KOPT-K1 (cell line): ENCODE results near the gene GMFB.
"Not testable (repeated sequence)": the region's sequence is repeated elsewhere in the genome, so short reads cannot be mapped to it uniquely, and the experiment has no call there.

Experiments
- H3K27ac ChIP-seq: fragments of 200-600 bp; sonication (generic); 2 replicates; pipeline ENCODE4 v1.5.1; 2016; ENCODE audit warnings: antibody characterized with exemption, mild to moderate bottlenecking, low read depth, low read length; ENCODE audit not compliant: poor library complexity, severe bottlenecking
- H3K36me3 ChIP-seq: fragments of 200-600 bp; sonication (generic); 2 replicates; pipeline ENCODE4 v1.5.1; 2017; ENCODE audit warnings: antibody characterized with exemption, mild to moderate bottlenecking, low read length, moderate library complexity; ENCODE audit not compliant: insufficient read depth
- H3K9me3 ChIP-seq: fragments of 200-600 bp; sonication (generic); 2 replicates; pipeline ENCODE4 v1.5.1; 2017; ENCODE audit warnings: antibody characterized with exemption, low read length, mild to moderate bottlenecking; ENCODE audit not compliant: insufficient read depth, poor library complexity, severe bottlenecking

The GMFB gene

DNA sequence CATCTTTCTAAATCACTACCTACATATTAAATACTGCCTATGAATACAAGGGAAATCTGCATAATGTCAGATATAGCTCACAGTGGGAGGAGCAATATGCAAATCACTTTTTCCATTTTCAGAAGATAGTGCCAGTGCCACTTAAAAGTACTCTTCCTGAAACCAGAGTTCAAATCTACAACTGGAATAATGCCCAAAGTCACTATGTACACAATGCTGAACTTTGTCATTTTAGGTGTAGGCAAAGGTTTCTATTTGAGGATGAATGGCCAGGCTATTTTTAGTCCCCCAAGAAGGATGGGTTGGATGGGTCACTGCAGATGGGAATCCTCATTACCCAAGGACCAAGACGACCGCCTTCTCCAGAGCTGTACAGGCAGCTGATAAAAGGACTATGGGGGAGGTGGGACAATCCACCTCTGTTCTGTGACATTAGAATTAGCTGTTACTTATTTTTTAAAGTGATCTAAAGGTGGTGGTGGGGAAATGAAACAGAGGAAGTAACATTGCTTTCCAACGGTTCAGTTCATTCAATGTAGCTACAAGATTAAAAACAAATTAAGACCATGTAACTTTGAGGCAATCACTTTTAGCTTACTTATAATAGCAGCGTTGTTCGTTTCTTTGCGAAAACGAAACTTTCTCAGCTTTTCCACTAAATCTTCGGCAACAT is 5.6 kb downstream of the GMFB start:
- H3K27ac ChIP-seq: no peak overlapping the region
- H3K36me3 ChIP-seq: peaks cover 49% of the 10 kb centered on the region
- H3K9me3 ChIP-seq: no peaks in the 10 kb centered on the region

- peaks cover 60% of the 10 kb centered on the region for H3K36me3 ChIP-seq
- H3K9me3 ChIP-seq: no peaks in the 10 kb centered on the region
- no peak overlapping the region for H3K27ac ChIP-seq
Measured at GRCh38 chr14:54481695-54482094, 7.1 kb downstream of the GMFB start.

- Histone ChIP-seq H3K36me3 (peaks cover 66% of the 10 kb centered on the region), H3K27ac (no peak overlapping the region), H3K9me3 (no peaks in the 10 kb centered on the region)
Measured at GRCh38 chr14:54480830-54481562, 7.8 kb downstream of the GMFB start.

DNA sequence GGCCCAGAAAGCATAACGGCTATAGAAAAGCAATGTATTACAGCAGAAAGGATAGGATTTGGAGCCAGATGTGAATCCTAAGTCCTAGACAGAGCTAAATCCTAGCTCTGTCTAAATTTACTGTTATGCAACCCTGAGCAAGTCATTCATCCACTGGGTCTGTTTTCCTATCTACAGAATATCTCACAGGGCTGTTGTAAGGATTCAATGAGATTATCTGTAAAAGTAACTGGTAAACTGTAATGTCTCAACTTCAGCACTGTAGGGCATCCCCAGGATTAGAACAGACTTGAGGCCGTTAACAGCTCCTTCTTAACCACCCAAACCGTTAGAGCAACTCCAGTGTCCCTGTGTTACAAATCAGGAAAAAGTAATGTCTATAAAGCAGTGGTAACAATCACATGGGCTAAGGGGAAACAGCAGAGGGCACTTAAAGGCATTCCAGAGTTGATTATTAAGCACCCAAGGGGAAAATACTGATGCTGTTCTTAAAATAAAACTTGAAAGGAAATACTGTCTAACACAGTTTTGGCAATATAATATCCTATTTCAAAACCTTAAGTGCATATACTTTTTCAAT is 10.1 kb downstream of the GMFB start:
- H3K36me3 ChIP-seq: peaks cover 87% of the 10 kb centered on the region
- no peaks in the 10 kb centered on the region for H3K9me3 ChIP-seq
- no peak overlapping the region for H3K27ac ChIP-seq

- Histone ChIP-seq H3K9me3 (no peaks in the 10 kb centered on the region), H3K27ac (no peak overlapping the region), H3K36me3 (peaks cover 67% of the 10 kb centered on the region)
Measured at GRCh38 chr14:54475911-54476310, 12.9 kb downstream of the GMFB start.

DNA sequence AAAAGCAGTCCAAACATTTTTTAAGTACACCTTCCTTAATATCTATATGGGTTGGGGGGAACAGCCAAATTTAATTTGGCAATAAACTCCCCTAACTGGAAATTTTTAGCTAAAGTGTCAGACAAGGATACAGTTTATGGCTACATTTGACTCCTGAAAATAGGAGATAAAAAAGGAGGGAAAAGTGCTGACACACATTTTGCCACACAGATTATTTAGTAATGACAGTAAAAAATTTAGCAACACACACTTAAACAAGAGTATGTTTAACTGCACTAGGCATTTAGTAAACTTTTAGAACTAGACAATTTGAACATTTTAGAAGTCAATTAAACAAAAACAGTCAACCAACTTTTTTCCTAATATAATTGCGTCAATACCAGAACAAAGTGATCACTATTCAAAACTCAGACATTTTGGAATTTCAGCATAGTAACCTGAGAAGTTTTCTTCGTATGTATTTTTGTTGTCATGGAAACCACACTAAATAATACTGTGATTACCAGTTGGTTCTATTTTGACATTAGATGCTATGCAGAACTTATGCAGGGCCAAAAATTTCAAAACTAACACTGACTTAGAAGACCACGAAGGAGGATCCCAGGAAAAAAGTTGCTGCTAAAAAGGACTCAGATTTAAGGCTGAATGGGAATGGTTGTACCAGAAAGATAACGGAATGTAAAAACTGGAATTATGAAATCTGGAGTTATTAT is 13.4 kb downstream of the GMFB start:
- Histone ChIP-seq H3K9me3 (no peaks in the 10 kb centered on the region), H3K36me3 (peaks cover 62% of the 10 kb centered on the region), H3K27ac (no peak overlapping the region)

DNA sequence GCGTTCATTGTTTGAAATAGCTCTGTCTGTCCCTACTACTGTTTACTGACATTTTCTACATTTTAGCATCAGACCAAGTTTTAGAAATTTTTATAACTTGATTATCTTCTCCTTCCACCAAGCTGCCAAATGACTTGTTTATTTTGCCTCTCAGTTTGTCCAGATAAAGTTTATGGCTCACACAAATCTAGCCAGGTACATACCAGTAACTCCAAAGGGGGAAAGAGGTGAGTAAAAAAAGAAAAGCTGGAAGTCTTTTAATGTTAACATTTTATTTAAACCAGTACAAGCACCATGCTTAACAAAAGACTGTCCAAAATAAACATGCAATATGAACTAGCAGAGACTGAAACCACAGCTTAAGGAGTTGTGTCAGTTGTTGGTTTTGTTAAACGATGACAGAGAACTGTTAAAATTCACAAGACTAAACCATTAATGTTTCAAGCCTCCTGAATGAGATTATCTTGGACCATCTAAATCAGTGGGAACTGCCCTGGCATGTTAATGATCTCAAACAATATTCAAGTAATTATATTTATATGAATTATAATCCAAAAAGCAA is 14.5 kb downstream of the GMFB start:
- Histone ChIP-seq H3K9me3 (no peaks in the 10 kb centered on the region), H3K27ac (no peak overlapping the region), H3K36me3 (peaks cover 52% of the 10 kb centered on the region)

GRCh38 chr14:54472315-54472714 is 16.5 kb downstream of the GMFB start:
- H3K27ac ChIP-seq: no peak overlapping the region
- peaks cover 8% of the 10 kb centered on the region for H3K9me3 ChIP-seq
- H3K36me3 ChIP-seq: peaks cover 33% of the 10 kb centered on the region

GRCh38 chr14:54471641-54472040 is 17.1 kb downstream of the GMFB start:
- peaks cover 14% of the 10 kb centered on the region for H3K9me3 ChIP-seq
- no peak overlapping the region for H3K27ac ChIP-seq
- H3K36me3 ChIP-seq: peaks cover 31% of the 10 kb centered on the region

DNA sequence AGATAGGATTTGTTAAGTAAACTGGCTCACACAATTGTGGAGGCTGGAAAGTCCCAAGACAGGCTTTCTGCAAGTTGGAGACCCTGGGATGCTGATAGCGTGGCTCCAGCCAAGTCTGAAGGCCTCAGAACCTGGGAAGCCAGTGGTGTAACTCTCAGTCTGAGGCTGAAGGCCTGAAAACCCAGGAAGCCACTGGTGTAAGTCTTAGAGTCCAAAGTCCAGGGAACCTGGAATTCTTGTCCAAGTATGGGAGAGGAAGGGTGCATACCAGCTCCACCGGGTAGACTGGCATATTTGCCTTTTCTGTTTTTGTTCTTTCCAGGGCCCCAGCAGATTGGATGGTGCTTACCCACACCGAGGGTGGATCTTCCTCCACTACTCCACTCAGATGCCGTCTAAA is 18.1 kb downstream of the GMFB start:
- H3K9me3 ChIP-seq: peaks cover 14% of the 10 kb centered on the region
- H3K27ac ChIP-seq: no peak overlapping the region
- peaks cover 22% of the 10 kb centered on the region for H3K36me3 ChIP-seq

DNA sequence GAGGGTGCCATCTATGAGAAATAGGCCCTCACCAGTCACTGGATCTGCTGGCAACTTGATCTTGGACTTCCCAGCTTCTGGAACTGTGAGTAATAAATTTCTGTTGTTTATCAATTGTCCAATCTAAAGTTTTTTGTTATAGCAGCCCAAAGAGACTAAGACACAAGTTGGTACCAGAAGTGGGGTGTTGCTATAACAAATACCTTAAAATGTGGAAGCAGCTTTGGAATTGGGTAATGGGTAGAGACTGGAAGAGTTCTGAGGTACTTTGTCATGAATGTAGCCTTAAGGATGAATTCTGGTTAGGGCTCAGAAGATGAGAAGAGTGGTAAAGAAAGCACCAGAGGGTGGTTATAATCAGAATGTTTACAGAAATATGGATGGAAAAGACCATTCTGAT is 21.5 kb downstream of the GMFB start:
- no peaks in the 10 kb centered on the region for H3K36me3 ChIP-seq
- no peak overlapping the region for H3K27ac ChIP-seq
- H3K9me3 ChIP-seq: peaks cover 14% of the 10 kb centered on the region

GRCh38 chr14:54465654-54466053 is 23.1 kb downstream of the GMFB start:
- Histone ChIP-seq H3K36me3 (no peaks in the 10 kb centered on the region), H3K27ac (no peak overlapping the region)

DNA sequence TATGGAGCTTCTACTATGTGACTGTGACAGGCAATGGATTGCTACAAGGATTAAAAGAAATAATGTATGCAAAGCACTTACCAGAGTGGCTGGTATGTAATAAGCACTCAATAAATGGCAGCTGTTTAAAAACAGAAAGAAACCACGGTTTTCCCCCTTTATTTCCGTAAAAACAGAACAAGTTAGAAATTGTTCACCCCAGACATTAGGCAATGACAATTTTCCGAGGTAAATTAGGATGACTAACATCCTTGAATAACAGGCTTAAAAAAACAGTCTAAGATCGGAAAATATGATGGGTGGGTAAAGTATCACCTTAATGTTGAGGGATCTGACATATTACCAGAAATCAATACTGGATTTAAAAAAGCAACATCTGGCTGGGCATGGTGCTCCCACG is 26.7 kb downstream of the GMFB start:
- Histone ChIP-seq H3K9me3 (peaks cover 17% of the 10 kb centered on the region), H3K27ac (no peak overlapping the region), H3K36me3 (no peaks in the 10 kb centered on the region)

More at GRCh38 chr14:54465654-54466053, 23.1 kb downstream of the GMFB start:
- H3K9me3 ChIP-seq: peaks cover 14% of the 10 kb centered on the region

- Histone ChIP-seq H3K36me3 (no peaks in the 10 kb centered on the region), H3K9me3 (peaks cover 14% of the 10 kb centered on the region), H3K27ac (no peak overlapping the region)
Measured at GRCh38 chr14:54459106-54459505, 29.7 kb downstream of the GMFB start.

GRCh38 chr14:54458536-54458935 is 30.2 kb downstream of the GMFB start:
- not testable (repeated sequence) for H3K27ac ChIP-seq

More at GRCh38 chr14:54458536-54458935, 30.2 kb downstream of the GMFB start:
- H3K9me3 ChIP-seq: peaks cover 14% of the 10 kb centered on the region
- not testable (repeated sequence) for H3K36me3 ChIP-seq
